Naive B cell (primary cell): ENCODE results near the gene ZNF846. TPM values are rescaled to one million over a fixed set of nuclear protein-coding genes. Genes with fewer than 3 reads are reported as not detected.

ENCODE experiments used
- ATAC-seq, 2 donors: fragments of 150-1000 bp; cut with Tn5 transposase; 2 replicates each; pipeline ENCODE4 v1.10.0; 2021; ENCODE audit warnings: low read depth in 2 of 2, mild to moderate bottlenecking in 2 of 2, moderate library complexity in 2 of 2
- DNase-seq: peaks from one replicate; pipeline ENCODE4 v3.0.0; 2022
- H3K27ac Mint-ChIP-seq, 6 donors: one replicate each; pipeline ENCODE4 v1.8.0; 2020 to 2022; ENCODE audit warnings: mild to moderate bottlenecking in 6 of 6, mixed read lengths in 6 of 6, moderate library complexity in 5 of 6, inconsistent platforms in 2 of 6
- H3K27me3 Mint-ChIP-seq, 3 donors: one replicate each; pipeline ENCODE4 v1.8.0; 2021 to 2022; ENCODE audit warnings: mixed read lengths in 3 of 3, mild to moderate bottlenecking in 1 of 3
- H3K36me3 Mint-ChIP-seq, 2 donors: one replicate each; pipeline ENCODE4 v1.8.0; 2020 to 2022; ENCODE audit warnings: mixed read lengths in 2 of 2, inconsistent platforms in 1 of 2, mild to moderate bottlenecking in 1 of 2
- H3K4me1 Mint-ChIP-seq, 3 donors: one replicate each; pipeline ENCODE4 v1.8.0; 2020 to 2022; ENCODE audit warnings: mixed read lengths in 3 of 3, inconsistent platforms in 1 of 3, mild to moderate bottlenecking in 1 of 3, moderate library complexity in 1 of 3
- H3K4me3 Mint-ChIP-seq, 8 donors: one replicate each; pipeline ENCODE4 v1.8.0; 2020 to 2022; ENCODE audit warnings: mild to moderate bottlenecking in 8 of 8, mixed read lengths in 8 of 8, moderate library complexity in 8 of 8, inconsistent platforms in 2 of 8
- H3K9me3 Mint-ChIP-seq, 7 donors: one replicate each; pipeline ENCODE4 v1.8.0; 2020 to 2022; ENCODE audit warnings: mixed read lengths in 7 of 7, mild to moderate bottlenecking in 5 of 7, inconsistent platforms in 2 of 7, moderate library complexity in 1 of 7
- polyA plus RNA-seq, 6 donors: library from polyadenylated mRNA; unstranded; fragments of 300-500 nt; fragmentation: Illumina TruSeq; gene quantifications; one replicate each; pipeline ENCODE4 v1.2.3, GENCODE V29; 2021; ENCODE audit warnings: low read depth in 6 of 6

ZNF846 gene
- 10 to 100 TPM in 1 of 6 donors, 1 to 10 TPM in 4, not detected in 1; 5.2 to 12.0 (median 6.6) TPM for polyA plus RNA-seq

- H3K27me3 Mint-ChIP-seq: no peaks in the 10 kb centered on the region
- peak; percentile 92 to 95 for ATAC-seq
- peak within 1 kb of the TSS; percentile 92 to 100 (median 98) for H3K4me3 Mint-ChIP-seq
- peaks cover 3 to 5% of the 10 kb centered on the region in 2 donors for H3K36me3 Mint-ChIP-seq
- H3K9me3 Mint-ChIP-seq: peaks cover 2 to 13% (median 6%) of the 10 kb centered on the region in 7 donors
- DNase-seq: peak; percentile 89
- peak within 1 kb of the TSS; percentile 96 to 99 (median 98) for H3K27ac Mint-ChIP-seq
- peaks cover 4 to 16% (median 10%) of the 10 kb centered on the region in 3 donors for H3K4me1 Mint-ChIP-seq
Measured at GRCh38 chr19:9768175-9769112, at the start of gene ZNF846. ZNF846 (minus strand) TSS chr19:9768738; CDS start chr19:9764950, 3,788 bp downstream.

GRCh38 chr19:9818175-9818733 is 49.7 kb upstream of the ZNF846 start:
- Mint-ChIP-seq H3K4me1 (peaks cover 15 to 39% (median 25%) of the 10 kb centered on the region in 3 donors), H3K4me3 (peak overlapping the region; percentile 84 to 97 (median 92)), H3K27me3 (no peaks in the 10 kb centered on the region), H3K36me3 (peaks cover 14 to 23% of the 10 kb centered on the region in 2 donors), H3K9me3 (peaks cover 0 to 19% (median 6%) of the 10 kb centered on the region in 7 donors), H3K27ac (peak overlapping the region; percentile 88 to 99 (median 94))
- DNase-seq (no peak), ATAC-seq (no peak)

- Mint-ChIP-seq H3K4me3 (no peak overlapping the region), H3K4me1 (peaks cover 2 to 5% (median 4%) of the 10 kb centered on the region in 3 donors), H3K27ac (no peak overlapping the region), H3K36me3 (peaks cover 10 to 21% of the 10 kb centered on the region in 2 donors), H3K9me3 (peaks cover 0 to 13% (median 5%) of the 10 kb centered on the region in 7 donors), H3K27me3 (no peaks in the 10 kb centered on the region)
- no peak for DNase-seq
- ATAC-seq: no peak
Measured at GRCh38 chr19:9811139-9811538, 42.6 kb upstream of the ZNF846 start.

- Mint-ChIP-seq H3K4me3 (no peak overlapping the region), H3K9me3 (peaks cover 0 to 4% (median 0%) of the 10 kb centered on the region in 7 donors), H3K27me3 (no peaks in the 10 kb centered on the region), H3K27ac (peak overlapping the region in 3 of 6 donors; percentile 62 to 85 (median 74)), H3K4me1 (peaks cover 2 to 5% (median 4%) of the 10 kb centered on the region in 3 donors), H3K36me3 (peaks cover 8 to 13% of the 10 kb centered on the region in 2 donors)
- ATAC-seq: no peak
- no peak for DNase-seq
Measured at GRCh38 chr19:9808855-9809824, 40.6 kb upstream of the ZNF846 start.

- H3K27ac Mint-ChIP-seq: no peak overlapping the region
- H3K4me3 Mint-ChIP-seq: no peak overlapping the region
- H3K36me3 Mint-ChIP-seq: peaks cover 4 to 8% of the 10 kb centered on the region in 2 donors
Measured at GRCh38 chr19:9806803-9807202, 38.3 kb upstream of the ZNF846 start.

GRCh38 chr19:9801976-9802375 is 33.4 kb upstream of the ZNF846 start:
- H3K36me3 Mint-ChIP-seq: no peaks in the 10 kb centered on the region
- ATAC-seq (no peak), DNase-seq (no peak)
- no peak overlapping the region for H3K4me3 Mint-ChIP-seq
- H3K27ac Mint-ChIP-seq: peak overlapping the region in 1 of 6 donors; percentile 87
- H3K4me1 Mint-ChIP-seq: no peaks in the 10 kb centered on the region
- H3K9me3 Mint-ChIP-seq: no peaks in the 10 kb centered on the region
- H3K27me3 Mint-ChIP-seq: no peaks in the 10 kb centered on the region

More at GRCh38 chr19:9806803-9807202, 38.3 kb upstream of the ZNF846 start:
- DNase-seq: no peak
- Mint-ChIP-seq H3K9me3 (no peaks in the 10 kb centered on the region), H3K27me3 (no peaks in the 10 kb centered on the region), H3K4me1 (peaks cover 0 to 5% (median 4%) of the 10 kb centered on the region in 3 donors)
- no peak for ATAC-seq

- no peak overlapping the region for H3K27ac Mint-ChIP-seq
- H3K4me1 Mint-ChIP-seq: peaks cover 0 to 7% (median 0%) of the 10 kb centered on the region in 3 donors
- H3K4me3 Mint-ChIP-seq: no peak overlapping the region
- no peaks in the 10 kb centered on the region for H3K36me3 Mint-ChIP-seq
- H3K9me3 Mint-ChIP-seq: no peaks in the 10 kb centered on the region
- ATAC-seq (no peak), DNase-seq (no peak)
- H3K27me3 Mint-ChIP-seq: no peaks in the 10 kb centered on the region
Measured at GRCh38 chr19:9799162-9799561, 30.6 kb upstream of the ZNF846 start.

- H3K9me3 Mint-ChIP-seq: peaks cover 0 to 5% (median 0%) of the 10 kb centered on the region in 7 donors
- ATAC-seq: no peak
- peak overlapping the region in 1 of 6 donors; percentile 27 for H3K27ac Mint-ChIP-seq
- DNase-seq: no peak
- no peak overlapping the region for H3K4me3 Mint-ChIP-seq
- H3K36me3 Mint-ChIP-seq: no peaks in the 10 kb centered on the region
- H3K4me1 Mint-ChIP-seq: peaks cover 0 to 12% (median 7%) of the 10 kb centered on the region in 3 donors
- no peaks in the 10 kb centered on the region for H3K27me3 Mint-ChIP-seq
Measured at GRCh38 chr19:9797871-9798270, 29.3 kb upstream of the ZNF846 start.

- Mint-ChIP-seq H3K27me3 (no peaks in the 10 kb centered on the region), H3K9me3 (peaks cover 0 to 5% (median 0%) of the 10 kb centered on the region in 7 donors), H3K4me3 (peak overlapping the region in 3 of 8 donors; percentile 28 to 76 (median 29)), H3K4me1 (peaks cover 5 to 19% (median 18%) of the 10 kb centered on the region in 3 donors), H3K36me3 (no peaks in the 10 kb centered on the region), H3K27ac (peak overlapping the region in 5 of 6 donors; percentile 19 to 90 (median 73))
- DNase-seq (peak; percentile 84), ATAC-seq (peak; percentile 59)
Measured at GRCh38 chr19:9796113-9796773, 27.7 kb upstream of the ZNF846 start.

GRCh38 chr19:9793071-9793591 is 24.6 kb upstream of the ZNF846 start:
- H3K36me3 Mint-ChIP-seq: no peaks in the 10 kb centered on the region
- peak overlapping the region; percentile 86 to 97 (median 92) for H3K4me3 Mint-ChIP-seq
- no peak for DNase-seq
- peaks cover 10 to 29% (median 24%) of the 10 kb centered on the region in 3 donors for H3K4me1 Mint-ChIP-seq
- H3K27ac Mint-ChIP-seq: peak overlapping the region; percentile 49 to 99 (median 96)
- H3K27me3 Mint-ChIP-seq: no peaks in the 10 kb centered on the region
- H3K9me3 Mint-ChIP-seq: peaks cover 0 to 5% (median 0%) of the 10 kb centered on the region in 7 donors
- ATAC-seq: peak; percentile 16 to 21

GRCh38 chr19:9792206-9793070 is 23.9 kb upstream of the ZNF846 start:
- ATAC-seq (peak; percentile 50 to 53), DNase-seq (peak; percentile 88)
- Mint-ChIP-seq H3K27ac (peak overlapping the region; percentile 96 to 99 (median 98)), H3K36me3 (no peaks in the 10 kb centered on the region), H3K4me3 (peak overlapping the region; percentile 86 to 97 (median 92)), H3K4me1 (peaks cover 10 to 31% (median 24%) of the 10 kb centered on the region in 3 donors), H3K27me3 (no peaks in the 10 kb centered on the region), H3K9me3 (peaks cover 0 to 5% (median 0%) of the 10 kb centered on the region in 7 donors)
